ENCODE data around the gene C2orf80. TPM values are rescaled to one million over a fixed set of nuclear protein-coding genes. Genes with fewer than 3 reads are reported as not detected.

The C2orf80 gene
- total RNA-seq, result not detected in 2 replicates

GRCh38 chr2:208189810-208190503 lies at the start of gene C2orf80:
Gene C2orf80, minus strand, starts transcription at chr2:208190030. Its CDS starts 3,044 bp downstream, at chr2:208186986.

GRCh38 chr2:208163489-208163888 lies 26.3 kb downstream of the C2orf80 start, which contains the start of gene CRYGA:
Gene CRYGA, minus strand, starts transcription at chr2:208163589. Its CDS starts 33 bp downstream, at chr2:208163556.

GRCh38 chr2:208146006-208146405 lies 43.8 kb downstream of the C2orf80 start, which contains the start of gene CRYGB:
Gene CRYGB, minus strand, starts transcription at chr2:208146158. Its CDS starts 38 bp downstream, at chr2:208146120.

GRCh38 chr2:208129744-208130711 lies 59.8 kb downstream of the C2orf80 start, which contains the start of gene CRYGC:
Gene CRYGC, minus strand, starts transcription at chr2:208129828. Its CDS starts 36 bp downstream, at chr2:208129792.

GRCh38 chr2:208124013-208124715 lies 65.7 kb downstream of the C2orf80 start, which contains the start of gene CRYGD:
Gene CRYGD, minus strand, starts transcription at chr2:208124524. Its CDS starts 51 bp downstream, at chr2:208124473.

Other genes starting within 250 kb of the C2orf80 start
- 3.7 and 13.3 TPM in 2 replicates for gene PLEKHM3, start 164.5 kb downstream of the C2orf80 start, total RNA-seq
- not detected in 2 replicates for gene CRYGD, start 65.5 kb downstream of the C2orf80 start, total RNA-seq
- gene CRYGC, start 60.2 kb downstream of the C2orf80 start, total RNA-seq, result not detected in 2 replicates
- gene CRYGB, start 43.9 kb downstream of the C2orf80 start, total RNA-seq, result not detected in 2 replicates
- not detected in 2 replicates for gene CRYGA, start 26.4 kb downstream of the C2orf80 start, total RNA-seq
- 82.6 and 142 TPM in 2 replicates for gene IDH1, start 65.0 kb upstream of the C2orf80 start, total RNA-seq
- gene PIKFYVE, start 76.2 kb upstream of the C2orf80 start, total RNA-seq, result 12.4 and 21.7 TPM in 2 replicates
- not detected in 2 replicates for gene PTH2R, start 216.8 kb upstream of the C2orf80 start, total RNA-seq

Measured in epithelial cell of alveolus of lung (primary cell).